Fibroblast of skin of scalp (primary cell): ENCODE results near the gene TP53I3.
A peak's percentile ranks its signal among the peaks of the same experiment; 100 is the strongest.
"Not testable (repeated sequence)": the region's sequence is repeated elsewhere in the genome, so short reads cannot be mapped to it uniquely, and the experiment has no call there.

Experiments
- DNase-seq: peaks from one replicate; pipeline ENCODE4 v3.0.0-alpha.2; 2013

Gene TP53I3

GRCh38 chr2:24051833-24052232, 32.8 kb downstream of the TP53I3 start:
- DNase-seq, result no peak

- DNase-seq, result no peak
Measured at GRCh38 chr2:24050041-24050979, 34.3 kb downstream of the TP53I3 start.

GRCh38 chr2:24049485-24050021, 35.1 kb downstream of the TP53I3 start, which contains the start of gene FKBP1B:
FKBP1B (plus strand) TSS chr2:24049741; CDS start chr2:24049850, 109 bp downstream.
- DNase-seq, result peak; percentile 37

- no peak for DNase-seq
Measured at GRCh38 chr2:24048769-24049484, 35.7 kb downstream of the TP53I3 start.

GRCh38 chr2:24047703-24048033, 37.0 kb downstream of the TP53I3 start:
- DNase-seq, result no peak

- peak; percentile 98 for DNase-seq
Measured at GRCh38 chr2:24046930-24047702, 37.5 kb downstream of the TP53I3 start, which contains the start of gene WDCP. WDCP (minus strand) TSS chr2:24047391; CDS start chr2:24039494, 7,897 bp downstream.

- no peak for DNase-seq
Measured at GRCh38 chr2:24046599-24046929, 38.1 kb downstream of the TP53I3 start.

- DNase-seq, result no peak
Measured at GRCh38 chr2:24045511-24046508, 38.8 kb downstream of the TP53I3 start.

GRCh38 chr2:24043133-24043532, 41.5 kb downstream of the TP53I3 start:
- not testable (repeated sequence) for DNase-seq

GRCh38 chr2:24040511-24040910, 44.1 kb downstream of the TP53I3 start:
- no peak for DNase-seq

GRCh38 chr2:24038786-24039499, 45.7 kb downstream of the TP53I3 start:
- DNase-seq, result no peak
